Measurements from ENCODE around the gene TEPSIN.

The TEPSIN gene, protein sequence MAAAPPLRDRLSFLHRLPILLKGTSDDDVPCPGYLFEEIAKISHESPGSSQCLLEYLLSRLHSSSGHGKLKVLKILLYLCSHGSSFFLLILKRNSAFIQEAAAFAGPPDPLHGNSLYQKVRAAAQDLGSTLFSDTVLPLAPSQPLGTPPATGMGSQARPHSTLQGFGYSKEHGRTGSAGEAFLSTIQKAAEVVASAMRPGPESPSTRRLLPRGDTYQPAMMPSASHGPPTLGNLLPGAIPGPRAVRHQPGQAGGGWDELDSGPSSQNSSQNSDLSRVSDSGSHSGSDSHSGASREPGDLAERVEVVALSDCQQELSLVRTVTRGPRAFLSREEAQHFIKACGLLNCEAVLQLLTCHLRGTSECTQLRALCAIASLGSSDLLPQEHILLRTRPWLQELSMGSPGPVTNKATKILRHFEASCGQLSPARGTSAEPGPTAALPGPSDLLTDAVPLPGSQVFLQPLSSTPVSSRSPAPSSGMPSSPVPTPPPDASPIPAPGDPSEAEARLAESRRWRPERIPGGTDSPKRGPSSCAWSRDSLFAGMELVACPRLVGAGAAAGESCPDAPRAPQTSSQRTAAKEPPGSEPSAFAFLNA

DNA sequence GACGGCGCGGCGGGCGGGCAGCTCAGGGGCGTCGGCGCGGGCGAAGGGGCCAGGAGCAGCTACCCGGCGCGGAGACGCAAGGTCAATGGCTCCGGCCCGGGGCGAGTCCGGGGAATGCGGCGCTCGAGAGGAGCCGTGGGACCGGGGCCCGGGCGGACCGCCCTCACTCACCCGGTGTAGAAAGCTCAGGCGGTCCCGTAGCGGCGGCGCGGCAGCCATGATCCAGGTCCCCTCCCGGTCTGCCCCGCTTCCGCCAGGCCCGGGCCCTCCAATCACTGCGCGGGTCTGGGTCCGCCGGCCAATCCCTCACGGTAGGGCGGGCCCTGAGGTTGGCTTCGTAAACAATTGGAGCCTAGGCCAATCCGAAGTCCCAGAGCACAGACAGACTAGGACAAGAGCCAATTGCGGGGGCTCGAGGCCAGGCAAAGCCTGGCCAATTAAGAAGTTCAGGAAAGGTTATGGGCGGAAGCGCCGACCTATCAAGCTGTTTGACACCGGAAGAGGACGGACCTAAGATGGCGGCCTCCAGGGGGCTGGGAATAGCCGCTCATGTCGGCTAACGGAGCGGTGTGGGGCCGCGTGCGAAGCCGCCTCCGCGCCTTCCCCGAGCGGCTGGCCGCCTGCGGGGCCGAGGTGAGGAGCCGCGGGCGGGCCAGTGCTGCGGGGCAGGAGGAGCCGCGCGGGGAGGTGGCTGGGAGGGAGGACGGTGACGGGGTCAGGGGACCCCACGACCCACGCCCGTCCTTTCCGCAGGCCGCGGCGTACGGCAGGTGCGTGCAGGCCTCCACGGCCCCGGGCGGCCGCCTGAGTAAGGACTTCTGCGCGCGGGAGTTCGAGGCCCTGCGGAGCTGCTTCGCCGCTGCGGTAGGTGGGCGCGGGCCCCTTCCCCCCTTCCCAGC lies at the start of gene TEPSIN, which contains the start of gene NDUFAF8:
Gene TEPSIN (minus strand): TSS at position 241 of the 899 bp plus-strand sequence. CDS start 22 bp downstream, at position 219.
Gene NDUFAF8 (plus strand): TSS at position 504 of the 899 bp plus-strand sequence. CDS start 46 bp downstream, at position 550.
- DNase-seq (ENCODE audit: extremely low read depth in 1 of 2, low read depth in 1 of 2): peak; percentile 85 to 89

DNA sequence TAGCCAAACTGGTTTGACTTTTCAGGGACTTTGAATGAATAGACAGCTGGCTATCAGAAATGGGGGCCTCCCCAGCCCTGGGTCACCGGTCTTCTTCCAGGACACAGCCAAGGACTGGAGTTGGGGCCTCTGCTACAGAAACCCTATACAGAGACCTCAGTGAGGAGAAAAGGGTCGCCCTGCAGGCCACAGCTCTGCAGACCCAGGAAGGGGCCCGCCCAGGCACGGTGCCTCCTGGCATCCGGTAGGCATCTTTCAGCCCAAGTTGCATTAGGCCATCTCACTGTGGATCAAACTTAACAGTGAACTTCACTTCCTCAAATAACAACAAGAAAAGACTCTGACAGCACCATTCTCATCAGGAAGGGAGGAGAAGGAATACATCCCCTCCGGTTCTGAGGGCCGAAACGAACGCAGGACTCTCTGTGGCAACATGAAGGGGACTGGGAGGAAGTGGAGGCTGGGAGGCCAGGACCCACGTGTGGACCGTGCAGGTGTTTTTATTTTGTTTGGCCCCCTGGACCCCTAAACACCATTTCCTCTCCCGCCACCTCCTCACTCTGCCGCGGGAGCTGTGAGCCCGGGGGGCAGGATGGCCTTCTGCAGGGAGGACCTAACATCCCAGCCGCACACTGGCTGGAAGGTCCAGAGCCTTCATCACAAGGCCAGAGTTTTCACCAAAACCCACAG lies 49.0 kb upstream of the TEPSIN start:
- no peak for DNase-seq (ENCODE audit: extremely low read depth in 1 of 2, low read depth in 1 of 2)

- DNase-seq (ENCODE audit: extremely low read depth in 1 of 2, low read depth in 1 of 2): no peak
Observed at GRCh38 chr17:81287152-81287551, 48.3 kb upstream of the TEPSIN start.

DNA sequence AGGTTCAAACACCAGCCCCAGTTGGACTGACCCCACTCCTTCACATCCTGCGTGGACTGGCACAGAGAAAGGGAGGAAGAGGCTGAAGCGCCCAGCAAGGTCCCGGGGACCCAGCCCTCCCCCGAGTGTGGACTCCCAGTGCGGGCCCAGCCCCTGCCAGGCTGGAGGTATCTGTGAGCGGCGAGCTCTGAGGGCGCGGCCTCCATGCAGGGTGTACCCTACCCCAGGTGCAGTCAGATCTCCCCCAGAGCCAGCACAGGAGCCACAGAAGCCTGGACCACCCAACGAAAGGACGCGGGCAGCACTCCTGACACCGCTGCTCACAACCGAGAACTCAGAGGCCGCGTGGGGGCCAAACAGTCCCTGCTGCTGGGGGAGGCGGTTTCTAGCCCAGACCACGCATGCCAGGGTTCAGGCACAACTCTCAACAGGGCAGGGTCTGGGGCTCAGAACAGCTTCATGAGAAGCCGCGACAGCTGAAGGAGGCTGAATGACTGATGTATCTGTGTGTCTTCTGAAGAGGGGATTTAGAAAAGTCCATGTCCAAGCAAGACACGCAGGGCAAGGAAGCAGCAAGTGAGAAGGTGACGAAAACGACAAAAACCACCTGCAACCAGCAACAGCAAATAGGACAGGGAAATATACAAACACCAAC lies 47.8 kb upstream of the TEPSIN start:
- DNase-seq (ENCODE audit: extremely low read depth in 1 of 2, low read depth in 1 of 2): no peak

GRCh38 chr17:81285894-81286293 lies 47.0 kb upstream of the TEPSIN start:
- no peak for DNase-seq (ENCODE audit: extremely low read depth in 1 of 2, low read depth in 1 of 2)

GRCh38 chr17:81285179-81285878 lies 46.5 kb upstream of the TEPSIN start:
- DNase-seq (ENCODE audit: extremely low read depth in 1 of 2, low read depth in 1 of 2): peak; percentile 6 to 25

GRCh38 chr17:81282876-81283275 lies 44.0 kb upstream of the TEPSIN start:
- no peak for DNase-seq (ENCODE audit: extremely low read depth in 1 of 2, low read depth in 1 of 2)

- no peak for DNase-seq (ENCODE audit: extremely low read depth in 1 of 2, low read depth in 1 of 2)
Observed at GRCh38 chr17:81282141-81282540, 43.3 kb upstream of the TEPSIN start.

DNA sequence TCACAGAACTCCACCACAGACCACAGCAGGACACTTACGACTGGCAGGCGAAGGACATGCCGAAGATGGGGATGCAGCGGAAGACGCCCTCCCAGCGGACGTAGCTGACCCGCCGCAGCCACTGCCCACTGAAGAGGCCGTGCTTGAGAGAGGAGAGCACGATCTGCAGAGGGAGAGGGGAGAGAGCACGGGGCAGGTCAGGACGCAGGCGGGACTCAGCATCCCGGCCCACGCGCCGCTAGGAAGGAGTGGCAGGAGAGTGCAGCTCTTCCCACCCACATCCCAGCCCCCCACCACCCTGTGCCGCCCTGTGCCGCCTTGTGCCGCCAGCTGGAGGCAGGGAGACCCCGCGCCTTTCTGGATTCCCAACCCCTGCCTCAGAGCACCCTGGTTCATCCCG lies 41.7 kb upstream of the TEPSIN start:
- DNase-seq (ENCODE audit: extremely low read depth in 1 of 2, low read depth in 1 of 2): no peak

- DNase-seq (ENCODE audit: extremely low read depth in 1 of 2, low read depth in 1 of 2): no peak
Observed at GRCh38 chr17:81279278-81280275, 40.7 kb upstream of the TEPSIN start.

DNA sequence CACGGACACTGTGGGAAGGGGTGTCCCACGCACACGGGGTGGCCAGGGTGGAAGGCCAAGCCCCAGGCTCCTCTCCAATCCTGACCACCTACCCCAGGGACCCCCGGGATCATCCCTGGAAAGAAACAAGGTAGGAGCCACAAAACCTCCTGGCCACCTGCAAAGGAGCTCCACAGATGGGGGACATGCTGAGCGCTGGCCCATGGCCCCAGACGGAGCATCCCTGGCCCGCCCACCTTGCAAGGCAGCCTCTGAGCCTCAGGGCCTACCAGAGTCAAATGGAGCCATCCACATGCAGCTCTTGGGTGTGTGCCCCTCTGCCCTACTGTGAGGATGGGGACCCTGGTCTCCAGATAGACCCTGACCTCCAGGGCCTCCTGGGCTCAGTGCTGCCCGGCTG lies 40.0 kb upstream of the TEPSIN start:
- no peak for DNase-seq (ENCODE audit: extremely low read depth in 1 of 2, low read depth in 1 of 2)

GRCh38 chr17:81277946-81278693 lies 39.3 kb upstream of the TEPSIN start:
- DNase-seq (ENCODE audit: extremely low read depth in 1 of 2, low read depth in 1 of 2): no peak

- no peak for DNase-seq (ENCODE audit: extremely low read depth in 1 of 2, low read depth in 1 of 2)
Observed at GRCh38 chr17:81277421-81277820, 38.6 kb upstream of the TEPSIN start.

DNA sequence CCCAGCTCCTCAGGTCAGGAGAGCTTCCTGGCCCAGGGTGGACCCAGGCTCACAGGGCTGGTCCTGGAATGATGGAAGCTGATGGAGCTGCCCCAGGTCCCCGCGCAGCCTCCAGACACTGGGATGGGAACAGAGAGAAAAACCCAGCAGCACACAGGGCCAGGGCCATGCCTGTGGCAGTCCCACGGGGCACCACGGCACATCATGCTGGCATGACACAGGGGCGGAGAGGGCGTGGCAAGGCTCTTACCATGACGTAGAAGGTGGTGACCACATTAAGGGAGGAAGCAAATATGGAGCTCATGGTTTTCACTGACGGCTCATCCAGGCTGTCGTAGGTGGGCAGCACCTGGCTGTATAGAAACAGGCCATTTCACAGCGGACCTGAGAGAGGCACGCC lies 37.9 kb upstream of the TEPSIN start:
- DNase-seq (ENCODE audit: extremely low read depth in 1 of 2, low read depth in 1 of 2): no peak

DNA sequence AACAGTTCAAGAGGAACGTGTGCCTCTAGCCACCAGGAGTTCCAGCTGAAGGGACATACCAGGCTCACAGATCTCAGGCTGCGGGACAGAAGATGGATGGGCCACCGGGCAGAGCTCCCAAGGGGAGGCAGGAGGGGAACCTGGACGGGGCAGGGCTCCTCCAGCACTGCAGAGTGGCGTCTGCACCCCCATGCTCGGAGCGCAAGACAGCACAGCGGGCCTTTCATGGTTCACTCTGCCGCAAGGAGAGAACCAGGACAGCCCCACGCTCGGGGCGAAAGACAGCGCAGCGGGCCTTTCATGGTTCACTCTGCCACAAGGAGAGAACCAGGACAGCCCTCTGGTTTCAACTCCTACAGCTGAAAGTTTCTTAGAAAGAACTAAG lies 35.6 kb upstream of the TEPSIN start:
- no peak for DNase-seq (ENCODE audit: extremely low read depth in 1 of 2, low read depth in 1 of 2)

GRCh38 chr17:81273698-81274470 lies 35.0 kb upstream of the TEPSIN start:
- DNase-seq (ENCODE audit: extremely low read depth in 1 of 2, low read depth in 1 of 2): no peak

- DNase-seq (ENCODE audit: extremely low read depth in 1 of 2, low read depth in 1 of 2): no peak
Observed at GRCh38 chr17:81272616-81273015, 33.8 kb upstream of the TEPSIN start.
